Naive thymus-derived CD4-positive, alpha-beta T cell (primary cell): ENCODE data around the gene SLC26A1. TPM values are rescaled to one million over a fixed set of nuclear protein-coding genes. Genes with fewer than 3 reads are reported as not detected.

Experiments
- ATAC-seq: fragments of 150-1000 bp; cut with Tn5 transposase; 2 replicates; pipeline ENCODE4 v1.10.0; 2021; ENCODE audit warnings: mild to moderate bottlenecking, moderate library complexity
- CTCF ChIA-PET: fragments of 350-600 bp; sonication (Branson Sonifier 250); formaldehyde crosslinking; loops from one replicate; lab custom pipeline; 2021; ENCODE audit warnings: antibody characterized with exemption; lab: Charles Lee
- POLR2A ChIA-PET: fragments of 350-600 bp; sonication (Branson Sonifier 250); formaldehyde crosslinking; loops from one replicate; lab custom pipeline; 2021; ENCODE audit warnings: antibody characterized with exemption, inconsistent platforms; lab: Charles Lee
- DNase-seq, 9 donors: peaks; one replicate each; pipeline versions ENCODE4 v3.0.0 to v3.0.0-alpha.2; 2020 to 2022; ENCODE audit warnings: mixed read lengths in 1 of 9
- H3K27ac ChIP-seq: one replicate; pipeline ENCODE4 v1.7.0; 2013; ENCODE audit warnings: mild to moderate bottlenecking, low read depth, low read length, moderate library complexity
- H3K27me3 ChIP-seq, 2 donors: one replicate each; pipeline ENCODE4 v1.7.0; 2013; ENCODE audit warnings: low read length in 2 of 2, mild to moderate bottlenecking in 2 of 2, moderate library complexity in 2 of 2; ENCODE audit not compliant: control insufficient read depth in 2 of 2, insufficient read depth in 2 of 2
- H3K36me3 ChIP-seq, 3 experiments: 1 replicate in 2 of 3; 2 replicates in 1 of 3; pipeline ENCODE4 v1.7.0; 2013; ENCODE audit warnings: low read length in 3 of 3, mild to moderate bottlenecking in 3 of 3, moderate library complexity in 1 of 3; ENCODE audit not compliant: insufficient read depth in 3 of 3, control insufficient read depth in 2 of 3
- H3K4me1 ChIP-seq, 2 donors: one replicate each; pipeline ENCODE4 v1.7.0; 2013; ENCODE audit warnings: low read length in 2 of 2, mild to moderate bottlenecking in 2 of 2, moderate library complexity in 1 of 2; ENCODE audit not compliant: control insufficient read depth in 2 of 2, insufficient read depth in 2 of 2
- H3K4me3 ChIP-seq: 2 replicates; pipeline ENCODE4 v1.7.0; 2013; ENCODE audit warnings: mild to moderate bottlenecking, low read length
- H3K9me3 ChIP-seq, 3 experiments: 1 replicate in 2 of 3; 2 replicates in 1 of 3; pipeline ENCODE4 v1.7.0; 2013; ENCODE audit warnings: low read length in 3 of 3; ENCODE audit not compliant: control insufficient read depth in 2 of 3
- H3K27ac Mint-ChIP-seq, 9 donors: one replicate each; pipeline ENCODE4 v1.8.0; 2020 to 2022; ENCODE audit warnings: mixed read lengths in 9 of 9, mild to moderate bottlenecking in 8 of 9, moderate library complexity in 5 of 9, inconsistent platforms in 2 of 9
- H3K27me3 Mint-ChIP-seq, 5 donors: one replicate each; pipeline ENCODE4 v1.8.0; 2021 to 2022; ENCODE audit warnings: mixed read lengths in 5 of 5, mild to moderate bottlenecking in 1 of 5
- H3K36me3 Mint-ChIP-seq, 5 donors: one replicate each; pipeline ENCODE4 v1.8.0; 2020 to 2022; ENCODE audit warnings: mixed read lengths in 5 of 5, mild to moderate bottlenecking in 3 of 5, inconsistent platforms in 1 of 5
- H3K4me1 Mint-ChIP-seq, 7 donors: one replicate each; pipeline ENCODE4 v1.8.0; 2020 to 2022; ENCODE audit warnings: mixed read lengths in 7 of 7, mild to moderate bottlenecking in 3 of 7, inconsistent platforms in 1 of 7
- H3K4me3 Mint-ChIP-seq, 10 donors: one replicate each; pipeline ENCODE4 v1.8.0; 2020 to 2022; ENCODE audit warnings: mild to moderate bottlenecking in 10 of 10, mixed read lengths in 10 of 10, moderate library complexity in 6 of 10, inconsistent platforms in 2 of 10
- H3K9me3 Mint-ChIP-seq, 11 donors: one replicate each; pipeline ENCODE4 v1.8.0; 2020 to 2022; ENCODE audit warnings: mixed read lengths in 11 of 11, mild to moderate bottlenecking in 4 of 11, inconsistent platforms in 1 of 11, moderate library complexity in 1 of 11
- intact Hi-C, 2 donors: fragments of 100-400 bp; cut with micrococcal nuclease; formaldehyde crosslinking; loops; one replicate each; pipeline ENCODE4 v1.15.1; 2023
- polyA plus RNA-seq, 2 donors: library from polyadenylated mRNA; unstranded; fragments of 300-500 nt; fragmentation: Illumina TruSeq; gene quantifications; one replicate each; pipeline ENCODE4 v1.2.3, GENCODE V29; 2021
- total RNA-seq, 6 experiments: library from RNA in 5 of 6; stranded (reverse) in 5 of 6; gene quantifications; 1 replicate in 5 of 6; 2 replicates in 1 of 6; pipeline ENCODE4 v1.2.3 and lab custom pipeline; 2021 to 2026

The SLC26A1 gene
- total and polyA plus RNA-seq, 7 experiments from 2014 or later: 0.16 to 2.3 (median 1.1) TPM; not detected in 2

- no peak overlapping the region for H3K27ac ChIP-seq
- ChIA-PET CTCF (no interaction called here), POLR2A (no interaction called here)
- no peaks in the 10 kb centered on the region for H3K27me3 ChIP-seq
- Mint-ChIP-seq H3K27ac (no peak overlapping the region), H3K9me3 (peaks cover 0 to 1% (median 0%) of the 10 kb centered on the region in 11 donors), H3K4me1 (peaks cover 0 to 4% (median 0%) of the 10 kb centered on the region in 7 donors), H3K36me3 (no peaks in the 10 kb centered on the region), H3K27me3 (peaks cover 0 to 14% (median 0%) of the 10 kb centered on the region in 5 donors), H3K4me3 (no peak overlapping the region)
- no peak for ATAC-seq
- no peak for DNase-seq
- no peaks in the 10 kb centered on the region for H3K4me1 ChIP-seq
- H3K4me3 ChIP-seq: no peak overlapping the region
- intact Hi-C loops: no loop called here
- no peaks in the 10 kb centered on the region for H3K9me3 ChIP-seq
- H3K36me3 ChIP-seq: no peaks in the 10 kb centered on the region
These were observed 46.5 kb upstream of the SLC26A1 start for GRCh38 chr4:1039493-1040343.

GRCh38 chr4:1038948-1039492 lies 45.8 kb upstream of the SLC26A1 start:
- POLR2A ChIA-PET: no interaction called here
- no peaks in the 10 kb centered on the region for H3K36me3 Mint-ChIP-seq
- no peak overlapping the region for H3K27ac ChIP-seq
- CTCF ChIA-PET: no interaction called here
- intact Hi-C loops: no loop called here
- no peak overlapping the region for H3K27ac Mint-ChIP-seq
- H3K4me3 ChIP-seq: no peak overlapping the region
- DNase-seq (no peak), ATAC-seq (no peak)
- H3K36me3 ChIP-seq: no peaks in the 10 kb centered on the region
- H3K4me1 Mint-ChIP-seq: peaks cover 0 to 4% (median 0%) of the 10 kb centered on the region in 7 donors
- H3K27me3 Mint-ChIP-seq: peaks cover 0 to 12% (median 0%) of the 10 kb centered on the region in 5 donors
- peaks cover 0 to 1% (median 0%) of the 10 kb centered on the region in 11 donors for H3K9me3 Mint-ChIP-seq
- no peaks in the 10 kb centered on the region for H3K4me1 ChIP-seq
- H3K9me3 ChIP-seq: no peaks in the 10 kb centered on the region
- H3K4me3 Mint-ChIP-seq: no peak overlapping the region
- H3K27me3 ChIP-seq: no peaks in the 10 kb centered on the region

- intact Hi-C loops: no loop called here
- no peak overlapping the region for H3K4me3 Mint-ChIP-seq
- POLR2A ChIA-PET: interaction anchor here (0.7 kb wide), 1 partner anchor 126 kb away, joined by 3 read pairs; no protein-coding TSS in a partner anchor
These were observed 44.0 kb upstream of the SLC26A1 start for GRCh38 chr4:1036976-1037810.

GRCh38 chr4:1036095-1036494 lies 42.9 kb upstream of the SLC26A1 start:
- H3K4me3 Mint-ChIP-seq: no peak overlapping the region
- H3K27me3 Mint-ChIP-seq: peaks cover 0 to 3% (median 0%) of the 10 kb centered on the region in 5 donors
- Histone ChIP-seq H3K9me3 (no peaks in the 10 kb centered on the region), H3K4me1 (no peaks in the 10 kb centered on the region), H3K36me3 (no peaks in the 10 kb centered on the region), H3K27me3 (no peaks in the 10 kb centered on the region), H3K4me3 (no peak overlapping the region), H3K27ac (no peak overlapping the region)
- H3K36me3 Mint-ChIP-seq: no peaks in the 10 kb centered on the region
- DNase-seq (no peak), ATAC-seq (no peak)
- intact Hi-C loops: no loop called here
- no peaks in the 10 kb centered on the region for H3K9me3 Mint-ChIP-seq
- ChIA-PET POLR2A (no interaction called here), CTCF (no interaction called here)
- no peaks in the 10 kb centered on the region for H3K4me1 Mint-ChIP-seq
- no peak overlapping the region for H3K27ac Mint-ChIP-seq

More at GRCh38 chr4:1036976-1037810, 44.0 kb upstream of the SLC26A1 start:
- Histone ChIP-seq H3K4me3 (no peak overlapping the region), H3K27ac (no peak overlapping the region), H3K9me3 (no peaks in the 10 kb centered on the region), H3K4me1 (no peaks in the 10 kb centered on the region), H3K36me3 (no peaks in the 10 kb centered on the region), H3K27me3 (no peaks in the 10 kb centered on the region)
- H3K9me3 Mint-ChIP-seq: no peaks in the 10 kb centered on the region
- ATAC-seq: no peak
- peaks cover 0 to 7% (median 0%) of the 10 kb centered on the region in 5 donors for H3K27me3 Mint-ChIP-seq
- no peaks in the 10 kb centered on the region for H3K36me3 Mint-ChIP-seq
- H3K4me1 Mint-ChIP-seq: no peaks in the 10 kb centered on the region
- H3K27ac Mint-ChIP-seq: no peak overlapping the region
- DNase-seq: no peak
- CTCF ChIA-PET: no interaction called here

GRCh38 chr4:1035510-1035909 lies 42.3 kb upstream of the SLC26A1 start:
- ChIA-PET CTCF (no interaction called here), POLR2A (no interaction called here)
- no peak overlapping the region for H3K4me3 Mint-ChIP-seq
- peaks cover 0 to 3% (median 0%) of the 10 kb centered on the region in 5 donors for H3K27me3 Mint-ChIP-seq
- intact Hi-C loops: no loop called here
- no peaks in the 10 kb centered on the region for H3K9me3 Mint-ChIP-seq
- no peak overlapping the region for H3K4me3 ChIP-seq
- H3K4me1 ChIP-seq: no peaks in the 10 kb centered on the region
- no peaks in the 10 kb centered on the region for H3K36me3 ChIP-seq
- no peaks in the 10 kb centered on the region for H3K36me3 Mint-ChIP-seq
- H3K9me3 ChIP-seq: no peaks in the 10 kb centered on the region
- no peak overlapping the region for H3K27ac ChIP-seq
- H3K27me3 ChIP-seq: no peaks in the 10 kb centered on the region
- ATAC-seq (no peak), DNase-seq (no peak)
- no peaks in the 10 kb centered on the region for H3K4me1 Mint-ChIP-seq
- H3K27ac Mint-ChIP-seq: no peak overlapping the region

- no peak overlapping the region for H3K4me3 Mint-ChIP-seq
- no peaks in the 10 kb centered on the region for H3K36me3 Mint-ChIP-seq
- Histone ChIP-seq H3K4me3 (no peak overlapping the region), H3K27ac (no peak overlapping the region), H3K36me3 (no peaks in the 10 kb centered on the region), H3K27me3 (no peaks in the 10 kb centered on the region), H3K9me3 (no peaks in the 10 kb centered on the region), H3K4me1 (no peaks in the 10 kb centered on the region)
- H3K4me1 Mint-ChIP-seq: no peaks in the 10 kb centered on the region
- H3K27me3 Mint-ChIP-seq: no peaks in the 10 kb centered on the region
- no peak for ATAC-seq
- H3K9me3 Mint-ChIP-seq: no peaks in the 10 kb centered on the region
- no peak overlapping the region for H3K27ac Mint-ChIP-seq
- ChIA-PET CTCF (interaction anchor here (0.6 kb wide), 1 partner anchor 595 kb away, joined by 3 read pairs; no protein-coding TSS in a partner anchor), POLR2A (no interaction called here)
- DNase-seq: no peak
- intact Hi-C loops: no loop called here
These were observed 40.8 kb upstream of the SLC26A1 start for GRCh38 chr4:1033840-1034551.
